Smooth muscle cell (in vitro differentiated cells): ENCODE measurements around the gene TOP2A. TPM values are rescaled to one million over a fixed set of nuclear protein-coding genes. Genes with fewer than 3 reads are reported as not detected.

ENCODE experiments used
- DNase-seq: peaks from one replicate; lab custom pipeline; 2025; ENCODE audit not compliant: unreplicated experiment; lab: John Stamatoyannopoulos, UW
- H2AFZ ChIP-seq: fragments of 200-600 bp; sonication (generic); 2 replicates; pipeline ENCODE4 v1.6.0; 2016; ENCODE audit warnings: antibody characterized with exemption, low read depth, mild to moderate bottlenecking
- H3F3A ChIP-seq: fragments of 200-600 bp; sonication (generic); 2 replicates; pipeline ENCODE4 v1.6.0; 2017; ENCODE audit warnings: antibody characterized with exemption, low read depth
- H3K27ac ChIP-seq: fragments of 200-600 bp; sonication (generic); 2 replicates; pipeline ENCODE4 v1.5.1; 2016; ENCODE audit warnings: low read depth, mild to moderate bottlenecking
- H3K27me3 ChIP-seq: fragments of 200-600 bp; sonication (generic); 2 replicates; pipeline ENCODE4 v1.6.1; 2016; ENCODE audit warnings: low read depth, mild to moderate bottlenecking
- H3K36me3 ChIP-seq: fragments of 200-600 bp; sonication (generic); 2 replicates; pipeline ENCODE4 v1.5.1; 2016; ENCODE audit warnings: low read depth
- H3K4me1 ChIP-seq: fragments of 200-600 bp; sonication (generic); 2 replicates; pipeline ENCODE4 v1.5.1; 2016; ENCODE audit warnings: low read depth
- H3K4me2 ChIP-seq: fragments of 200-600 bp; sonication (generic); 2 replicates; pipeline ENCODE4 v1.6.0; 2016; ENCODE audit warnings: mild to moderate bottlenecking
- H3K4me3 ChIP-seq: fragments of 200-600 bp; sonication (generic); 2 replicates; pipeline ENCODE4 v1.5.1; 2016; ENCODE audit warnings: mild to moderate bottlenecking
- H3K79me2 ChIP-seq: fragments of 200-600 bp; sonication (generic); 2 replicates; pipeline ENCODE4 v1.6.0; 2016; ENCODE audit warnings: low read depth, mild to moderate bottlenecking
- H3K9ac ChIP-seq: fragments of 200-600 bp; sonication (generic); 2 replicates; pipeline ENCODE4 v1.6.0; 2016; ENCODE audit warnings: low read depth
- H3K9me3 ChIP-seq: fragments of 200-600 bp; sonication (generic); replicated peaks from 2 replicates; pipeline ENCODE4 v1.5.1; 2016; ENCODE audit warnings: low read depth
- H4K20me1 ChIP-seq: fragments of 200-600 bp; sonication (generic); 2 replicates; pipeline ENCODE4 v1.6.0; 2016; ENCODE audit warnings: low read depth
- WGBS: methylation state at CpG from one replicate; pipeline ENCODE4 v1.1.7; 2016; ENCODE audit warnings: low lambda C conversion rate; 5-methylcytosine and 5-hydroxymethylcytosine counted together
- polyA plus RNA-seq: library from polyadenylated mRNA; unstranded; fragments of >200 nt; fragmentation: Nextera tagmentation; extraction: Ambion mirVana; gene quantifications from 2 replicates; pipeline ENCODE4 v1.2.1, GENCODE V29; 2016
- total RNA-seq: library from RNA; depleted of rRNA; stranded (reverse); fragments of >200 nt; gene quantifications from 2 replicates; pipeline ENCODE4 v1.2.3, GENCODE V29; 2014
- TF ChIP-seq, protein P1 (sequence below): fragments of 200-600 bp; sonication (generic); IDR thresholded peaks from 2 replicates; pipeline ENCODE4 v1.5.1; 2017; ENCODE audit warnings: borderline replicate concordance, mild to moderate bottlenecking, antibody characterized with exemption; ENCODE audit not compliant: insufficient read depth, poor library complexity, severe bottlenecking

Gene TOP2A
- total and polyA plus RNA-seq, 2 experiments from 2014 or later: 26.2 to 45.5 TPM

DNA sequence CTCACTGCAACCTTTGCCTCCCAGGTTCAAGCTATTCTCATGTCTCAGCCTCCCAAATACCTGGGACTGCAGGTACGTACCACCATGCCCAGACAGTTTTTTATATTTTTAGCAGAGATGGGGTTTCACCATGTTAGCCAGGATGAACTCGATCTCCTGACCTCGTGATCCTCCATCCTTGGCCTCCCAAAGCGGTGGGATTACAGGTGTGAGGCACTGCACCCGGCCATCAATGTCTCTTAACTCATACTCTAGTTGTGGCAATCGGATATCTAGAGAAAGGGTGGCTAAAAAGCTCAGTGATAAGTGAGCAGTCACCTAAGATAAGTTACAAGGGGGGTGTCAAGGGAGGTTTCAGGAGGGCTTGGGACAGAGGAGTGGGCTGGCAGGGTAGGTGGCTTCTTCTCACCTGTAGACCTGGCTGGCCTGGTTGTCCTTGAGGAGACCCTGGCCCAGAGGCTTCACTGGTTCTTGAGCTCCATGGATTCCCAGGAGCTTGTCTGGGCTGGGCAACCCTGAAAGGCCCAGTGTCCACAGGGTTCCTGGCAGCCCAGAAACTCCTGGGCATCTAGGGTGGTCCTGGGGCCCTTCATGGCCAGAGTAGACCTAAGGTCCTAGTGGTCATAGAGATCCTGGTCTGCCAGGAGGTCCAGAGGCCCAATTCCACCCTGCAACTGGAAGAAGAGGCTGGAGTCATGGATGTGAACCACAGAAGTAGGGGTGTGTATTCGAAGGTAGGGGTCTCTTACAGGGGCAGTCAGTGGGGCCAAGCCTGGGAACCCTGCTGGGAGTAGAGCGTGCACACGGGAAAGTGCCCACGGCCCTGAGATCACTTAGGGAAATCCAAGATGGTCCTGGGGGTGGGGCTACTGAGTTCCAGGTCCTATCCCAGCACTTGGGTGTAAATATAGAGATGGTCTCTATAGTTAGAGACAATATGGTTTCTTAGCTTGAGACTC is 12.9 kb upstream of the TOP2A start:
- no peak overlapping the region for H2AFZ ChIP-seq
- no peak overlapping the region for H3K4me3 ChIP-seq
- TF ChIP-seq, protein P1, sequence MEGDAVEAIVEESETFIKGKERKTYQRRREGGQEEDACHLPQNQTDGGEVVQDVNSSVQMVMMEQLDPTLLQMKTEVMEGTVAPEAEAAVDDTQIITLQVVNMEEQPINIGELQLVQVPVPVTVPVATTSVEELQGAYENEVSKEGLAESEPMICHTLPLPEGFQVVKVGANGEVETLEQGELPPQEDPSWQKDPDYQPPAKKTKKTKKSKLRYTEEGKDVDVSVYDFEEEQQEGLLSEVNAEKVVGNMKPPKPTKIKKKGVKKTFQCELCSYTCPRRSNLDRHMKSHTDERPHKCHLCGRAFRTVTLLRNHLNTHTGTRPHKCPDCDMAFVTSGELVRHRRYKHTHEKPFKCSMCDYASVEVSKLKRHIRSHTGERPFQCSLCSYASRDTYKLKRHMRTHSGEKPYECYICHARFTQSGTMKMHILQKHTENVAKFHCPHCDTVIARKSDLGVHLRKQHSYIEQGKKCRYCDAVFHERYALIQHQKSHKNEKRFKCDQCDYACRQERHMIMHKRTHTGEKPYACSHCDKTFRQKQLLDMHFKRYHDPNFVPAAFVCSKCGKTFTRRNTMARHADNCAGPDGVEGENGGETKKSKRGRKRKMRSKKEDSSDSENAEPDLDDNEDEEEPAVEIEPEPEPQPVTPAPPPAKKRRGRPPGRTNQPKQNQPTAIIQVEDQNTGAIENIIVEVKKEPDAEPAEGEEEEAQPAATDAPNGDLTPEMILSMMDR: no peak
- no peak overlapping the region for H3K4me2 ChIP-seq
- 93% methylated on average over 10 of the region's 10 CpGs for WGBS
- H3K36me3 ChIP-seq: no peaks in the 10 kb centered on the region
- H3K27me3 ChIP-seq: no peaks in the 10 kb centered on the region
- H3K4me1 ChIP-seq: peaks cover 3% of the 10 kb centered on the region
- no peak for DNase-seq
- no peak overlapping the region for H3K9ac ChIP-seq
- H4K20me1 ChIP-seq: no peaks in the 10 kb centered on the region
- H3K27ac ChIP-seq: no peak overlapping the region
- H3K79me2 ChIP-seq: no peaks in the 10 kb centered on the region
- H3F3A ChIP-seq: no peaks in the 10 kb centered on the region
- no peaks in the 10 kb centered on the region for H3K9me3 ChIP-seq

DNA sequence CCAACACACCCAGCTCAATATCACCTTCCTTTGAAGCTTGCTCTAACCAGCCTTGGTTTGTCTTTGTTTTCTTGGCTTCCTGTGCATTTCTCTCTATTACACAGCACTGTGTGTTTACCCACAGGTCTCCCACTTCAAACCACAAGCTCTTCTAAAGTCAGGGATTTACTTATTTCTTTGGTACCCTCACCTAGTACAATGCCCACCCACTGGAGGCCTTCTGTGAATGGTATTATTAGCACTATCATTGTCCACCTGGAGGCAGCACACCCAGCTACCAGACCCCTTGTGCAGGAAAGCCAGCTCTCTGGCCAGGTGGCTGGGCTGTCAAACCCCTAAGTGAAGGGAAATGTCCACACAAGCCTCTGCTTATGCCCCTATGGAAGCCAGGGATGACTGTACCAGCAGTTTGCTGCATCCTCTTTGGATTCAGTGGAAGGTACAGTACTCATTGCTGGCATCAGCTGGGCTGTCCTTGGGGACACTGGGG is 9.4 kb upstream of the TOP2A start:
- TF ChIP-seq, protein P1: no peak
- H3F3A ChIP-seq: no peaks in the 10 kb centered on the region
- H3K79me2 ChIP-seq: no peaks in the 10 kb centered on the region
- no peaks in the 10 kb centered on the region for H3K36me3 ChIP-seq
- H3K9ac ChIP-seq: no peak overlapping the region
- H3K4me3 ChIP-seq: no peak overlapping the region
- H3K4me2 ChIP-seq: no peak overlapping the region
- H4K20me1 ChIP-seq: no peaks in the 10 kb centered on the region
- no peaks in the 10 kb centered on the region for H3K4me1 ChIP-seq
- DNase-seq: no peak
- H2AFZ ChIP-seq: no peak overlapping the region
- no peaks in the 10 kb centered on the region for H3K27me3 ChIP-seq
- no peak overlapping the region for H3K27ac ChIP-seq
- H3K9me3 ChIP-seq: no peaks in the 10 kb centered on the region

DNA sequence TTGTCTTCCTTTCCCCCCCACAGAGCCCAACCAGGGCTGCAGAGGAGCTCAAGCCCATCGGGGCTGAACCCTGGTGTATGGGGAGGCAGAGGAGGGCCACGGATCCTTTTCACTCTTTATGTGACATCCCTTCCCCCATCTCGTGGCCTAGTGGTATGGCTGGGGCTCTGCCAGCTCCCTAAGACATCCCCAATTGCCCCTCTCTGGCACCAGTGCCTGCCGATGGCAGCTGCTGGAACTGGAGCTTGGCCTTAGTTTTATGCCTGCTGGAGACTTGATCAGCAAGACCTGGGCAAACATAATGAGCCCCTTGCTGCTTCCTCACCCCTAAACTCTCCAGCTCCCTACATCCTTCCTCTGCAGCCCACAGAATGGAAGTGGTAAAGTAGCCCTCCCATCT is 8.0 kb upstream of the TOP2A start:
- Histone ChIP-seq H3K27ac (no peak overlapping the region), H3K9me3 (no peaks in the 10 kb centered on the region), H4K20me1 (no peaks in the 10 kb centered on the region), H3K9ac (no peak overlapping the region), H3K4me3 (no peak overlapping the region), H3K27me3 (no peaks in the 10 kb centered on the region), H3K36me3 (no peaks in the 10 kb centered on the region), H3K4me1 (no peaks in the 10 kb centered on the region), H3K4me2 (no peak overlapping the region), H2AFZ (no peak overlapping the region), H3K79me2 (no peaks in the 10 kb centered on the region), H3F3A (no peaks in the 10 kb centered on the region)
- WGBS: 83% methylated on average over 4 of the region's 4 CpGs
- TF ChIP-seq, protein P1: no peak
- no peak for DNase-seq
